Epithelial cell of prostate (primary cell): ENCODE results near the gene CAMSAP2.

Experiments used
- DNase-seq: peaks from one replicate; pipeline ENCODE4 v3.0.0-alpha.2; 2011; ENCODE audit warnings: low read depth, low spot score
- H3K27ac ChIP-seq: fragments of 450-650 bp; 2 replicates; pipeline ENCODE4 v1.5.1; 2017; ENCODE audit warnings: mild to moderate bottlenecking

CAMSAP2 gene, protein sequence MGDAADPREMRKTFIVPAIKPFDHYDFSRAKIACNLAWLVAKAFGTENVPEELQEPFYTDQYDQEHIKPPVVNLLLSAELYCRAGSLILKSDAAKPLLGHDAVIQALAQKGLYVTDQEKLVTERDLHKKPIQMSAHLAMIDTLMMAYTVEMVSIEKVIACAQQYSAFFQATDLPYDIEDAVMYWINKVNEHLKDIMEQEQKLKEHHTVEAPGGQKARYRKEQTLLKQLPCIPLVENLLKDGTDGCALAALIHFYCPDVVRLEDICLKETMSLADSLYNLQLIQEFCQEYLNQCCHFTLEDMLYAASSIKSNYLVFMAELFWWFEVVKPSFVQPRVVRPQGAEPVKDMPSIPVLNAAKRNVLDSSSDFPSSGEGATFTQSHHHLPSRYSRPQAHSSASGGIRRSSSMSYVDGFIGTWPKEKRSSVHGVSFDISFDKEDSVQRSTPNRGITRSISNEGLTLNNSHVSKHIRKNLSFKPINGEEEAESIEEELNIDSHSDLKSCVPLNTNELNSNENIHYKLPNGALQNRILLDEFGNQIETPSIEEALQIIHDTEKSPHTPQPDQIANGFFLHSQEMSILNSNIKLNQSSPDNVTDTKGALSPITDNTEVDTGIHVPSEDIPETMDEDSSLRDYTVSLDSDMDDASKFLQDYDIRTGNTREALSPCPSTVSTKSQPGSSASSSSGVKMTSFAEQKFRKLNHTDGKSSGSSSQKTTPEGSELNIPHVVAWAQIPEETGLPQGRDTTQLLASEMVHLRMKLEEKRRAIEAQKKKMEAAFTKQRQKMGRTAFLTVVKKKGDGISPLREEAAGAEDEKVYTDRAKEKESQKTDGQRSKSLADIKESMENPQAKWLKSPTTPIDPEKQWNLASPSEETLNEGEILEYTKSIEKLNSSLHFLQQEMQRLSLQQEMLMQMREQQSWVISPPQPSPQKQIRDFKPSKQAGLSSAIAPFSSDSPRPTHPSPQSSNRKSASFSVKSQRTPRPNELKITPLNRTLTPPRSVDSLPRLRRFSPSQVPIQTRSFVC (N-terminal part only)

DNA sequence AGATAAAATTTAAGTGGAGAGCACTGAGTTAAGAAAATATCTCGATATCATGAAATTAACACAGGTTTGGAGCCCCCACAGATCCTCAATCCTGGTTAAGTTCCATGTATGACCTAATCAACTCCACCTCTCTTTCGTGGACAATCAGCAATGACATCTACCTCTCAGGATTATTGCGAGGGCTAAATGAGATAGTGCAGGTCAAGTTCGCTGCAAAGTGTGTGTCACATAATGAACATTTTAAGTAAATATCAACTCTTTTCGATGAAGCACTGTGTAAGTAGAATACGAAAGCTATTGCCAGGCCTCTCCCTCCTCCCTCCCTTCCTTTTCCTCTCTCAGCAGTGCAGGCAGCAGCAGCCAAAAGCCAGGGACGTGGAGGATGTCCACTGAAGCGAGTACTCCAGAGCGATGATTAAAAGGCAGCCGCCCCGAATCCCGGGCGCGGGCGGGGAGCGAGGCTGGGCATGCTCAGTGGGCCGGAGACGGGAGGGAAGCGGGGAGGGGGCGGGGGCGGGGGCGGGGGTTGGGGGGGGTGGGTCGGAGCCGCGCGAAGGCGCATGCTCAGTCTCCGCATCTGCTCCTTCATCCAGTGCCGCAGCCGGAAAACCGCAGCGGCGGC lies at the start of gene CAMSAP2:
Gene CAMSAP2, plus strand, starts transcription at position 567 of the 622 bp plus-strand sequence. CDS start 935 bp downstream, outside the sequence.
- peak within 1 kb of the TSS; percentile 99 for H3K27ac ChIP-seq
- peak; percentile 27 for DNase-seq

DNA sequence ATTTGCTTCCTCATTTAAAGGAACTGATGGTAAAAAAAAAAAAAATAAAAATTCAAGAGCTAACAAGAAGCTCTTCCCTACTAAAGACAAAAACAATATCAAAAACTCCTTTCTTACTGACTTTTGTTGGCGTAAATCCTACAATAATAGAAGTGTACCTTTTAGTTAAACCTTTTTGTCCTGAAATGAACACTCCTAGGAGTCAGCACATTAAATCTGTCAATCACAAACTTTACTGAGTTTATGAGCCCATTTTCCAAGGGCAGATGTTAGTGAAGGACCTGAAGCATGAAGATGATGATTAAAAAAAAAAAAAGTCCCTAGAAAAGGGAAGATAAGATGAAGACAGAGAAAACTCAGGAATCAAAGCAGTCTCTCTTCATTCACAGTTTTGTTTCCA lies 46.4 kb upstream of the CAMSAP2 start:
- DNase-seq = no peak

DNA sequence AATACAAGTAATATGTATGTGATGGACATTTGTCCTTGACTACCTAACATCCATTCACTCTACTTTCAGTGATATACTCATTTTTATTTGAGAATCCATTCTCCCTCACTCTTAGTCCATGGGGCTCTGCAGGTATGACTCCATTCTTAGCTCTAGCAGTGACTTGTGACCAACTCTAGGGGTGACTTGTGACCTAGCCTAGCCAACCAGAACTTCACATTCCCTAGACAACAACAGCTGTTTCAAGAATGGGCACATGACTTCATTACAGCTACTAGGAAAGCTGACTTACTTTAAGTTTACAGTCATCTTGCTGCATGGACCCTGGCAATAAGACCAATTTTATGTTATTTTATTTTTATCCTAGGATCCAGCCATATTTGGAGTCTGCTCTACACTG lies 45.4 kb upstream of the CAMSAP2 start:
- H3K27ac ChIP-seq = no peak overlapping the region
- no peak for DNase-seq

More for the DNA sequence above, 46.4 kb upstream of the CAMSAP2 start:
- no peak overlapping the region for H3K27ac ChIP-seq

DNA sequence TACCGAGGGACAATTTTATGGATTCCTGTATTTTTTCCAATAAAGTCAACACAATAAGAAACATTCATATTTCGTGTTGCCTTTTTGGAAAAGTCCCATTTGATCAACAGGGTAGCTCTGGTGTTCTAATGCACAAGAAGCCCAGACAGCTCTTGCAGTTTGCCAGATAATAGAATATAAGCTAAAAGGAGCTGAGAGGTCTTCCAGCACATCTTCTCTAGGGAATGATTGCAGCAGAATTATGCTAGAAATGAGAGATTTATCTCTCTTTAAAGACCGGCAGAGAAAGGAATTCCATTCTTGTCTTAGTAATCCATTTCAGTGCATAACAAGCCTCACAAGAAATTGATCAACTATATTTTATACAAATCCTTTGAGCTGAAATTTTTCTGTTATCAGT lies 44.0 kb upstream of the CAMSAP2 start:
- no peak for DNase-seq
- no peak overlapping the region for H3K27ac ChIP-seq

DNA sequence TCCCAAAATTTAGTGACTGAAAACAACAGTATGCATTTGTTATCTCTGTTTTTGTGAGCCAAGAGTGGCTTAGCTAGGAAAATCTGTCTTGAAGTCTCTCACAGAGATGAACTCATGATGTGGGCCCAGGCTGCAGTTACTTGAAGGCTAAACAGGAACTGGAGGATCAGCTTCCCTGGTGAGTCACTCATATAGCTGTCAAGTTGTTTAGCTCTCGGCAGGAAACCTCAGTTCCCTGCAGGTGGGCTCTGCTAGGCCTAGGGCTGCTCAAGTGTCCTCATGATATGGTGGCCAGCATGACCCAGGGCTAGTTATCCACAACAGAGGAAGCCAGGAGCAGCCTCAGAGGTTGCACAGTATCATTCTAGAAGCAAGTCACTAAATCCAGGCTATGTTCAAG lies 38.8 kb upstream of the CAMSAP2 start:
- H3K27ac ChIP-seq = no peak overlapping the region
- no peak for DNase-seq

DNA sequence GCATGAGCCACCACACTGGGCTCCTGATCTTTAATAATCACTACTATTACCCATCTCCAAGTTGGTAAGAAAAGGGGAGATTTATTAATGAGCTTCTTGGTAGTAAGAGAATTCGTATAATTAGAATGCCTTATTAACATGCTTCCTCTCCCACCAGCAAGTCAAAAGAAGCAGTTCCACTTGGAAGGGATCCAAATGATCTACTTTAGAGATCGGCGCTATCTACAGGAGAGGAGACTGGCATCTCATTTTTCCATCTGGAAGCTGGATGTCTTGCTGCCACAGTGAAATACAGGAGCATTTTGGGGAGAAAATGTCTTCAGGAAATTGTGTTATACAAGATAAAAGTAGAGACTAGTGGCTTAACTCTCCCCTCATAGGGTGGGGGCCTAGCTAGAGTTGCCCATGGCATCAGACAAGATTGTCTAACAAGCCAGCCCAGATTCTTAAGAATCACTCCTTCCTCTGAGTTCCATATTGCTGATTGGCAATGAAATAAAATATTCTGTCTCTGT lies 33.6 kb upstream of the CAMSAP2 start:
- DNase-seq = no peak
- no peak overlapping the region for H3K27ac ChIP-seq

DNA sequence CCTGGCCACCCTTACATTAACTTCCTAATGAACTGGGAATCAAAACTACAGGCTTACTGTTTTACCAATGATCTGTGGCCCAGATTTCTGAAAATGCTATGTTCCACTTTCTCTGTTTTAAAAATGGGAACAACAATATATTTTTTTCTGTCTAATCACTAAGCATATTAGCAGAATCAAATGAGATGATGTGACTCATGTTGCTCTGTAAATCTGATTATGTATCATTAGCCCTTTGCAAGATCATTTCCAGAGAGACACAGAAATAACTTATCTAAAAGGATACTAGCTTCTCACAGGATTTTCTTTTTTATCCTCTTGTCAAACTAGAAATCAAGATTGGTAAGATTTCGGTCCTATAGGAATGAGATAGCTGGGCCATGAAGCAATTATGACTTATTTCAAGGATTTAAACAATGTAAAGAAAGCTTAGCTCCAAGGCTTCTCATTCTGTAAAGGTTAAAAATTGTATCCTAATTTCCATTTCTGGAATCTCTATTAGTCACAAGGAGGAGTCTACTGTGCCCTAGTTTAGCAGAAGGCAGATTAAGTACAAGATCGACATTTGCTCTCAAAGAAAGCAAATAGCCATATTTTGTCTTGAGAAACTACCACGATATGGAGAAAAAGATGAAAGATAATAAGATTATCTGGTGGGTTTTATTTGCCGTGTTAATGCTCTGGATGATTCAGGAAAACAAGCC lies 32.4 kb upstream of the CAMSAP2 start:
- H3K27ac ChIP-seq = no peak overlapping the region
- DNase-seq = no peak

DNA sequence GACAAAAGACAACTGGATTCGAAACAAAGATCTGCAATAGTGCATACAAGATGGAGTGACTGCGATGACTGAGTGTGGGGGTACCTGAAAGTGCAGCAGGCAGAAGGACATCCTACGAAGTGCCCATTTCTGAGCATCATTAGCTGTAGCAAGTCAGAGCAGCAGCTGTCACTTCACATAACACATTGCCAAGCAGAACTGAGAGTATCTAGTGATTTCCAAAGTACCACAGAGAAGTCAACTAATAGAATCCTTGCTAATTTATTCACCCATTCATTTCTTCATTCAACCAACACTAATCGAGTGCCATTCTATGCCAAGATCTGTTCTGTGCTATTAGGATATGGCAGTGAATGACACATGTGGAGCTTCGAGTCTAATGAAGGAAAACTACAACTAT lies 31.6 kb upstream of the CAMSAP2 start:
- H3K27ac ChIP-seq = no peak overlapping the region
- no peak for DNase-seq

DNA sequence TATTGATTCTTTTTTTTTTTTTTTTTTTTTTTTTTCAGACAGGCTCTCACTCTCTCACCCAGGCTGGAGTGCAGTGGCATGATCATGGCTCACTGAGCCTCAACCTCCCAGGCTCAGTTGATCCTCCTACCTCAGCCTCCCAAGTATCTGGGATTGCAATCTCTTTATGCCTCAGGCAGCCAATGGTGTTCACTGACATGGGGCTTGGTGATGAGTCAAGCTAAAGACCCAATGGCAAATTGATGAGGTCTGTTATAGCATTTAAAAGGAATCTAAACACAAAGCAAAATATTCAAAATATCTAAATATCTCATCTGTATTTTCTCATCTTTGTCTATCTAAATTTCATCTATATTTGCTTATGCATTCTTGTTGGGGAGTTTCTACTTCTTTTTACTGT lies 30.5 kb upstream of the CAMSAP2 start:
- H3K27ac ChIP-seq = no peak overlapping the region
- DNase-seq = no peak

DNA sequence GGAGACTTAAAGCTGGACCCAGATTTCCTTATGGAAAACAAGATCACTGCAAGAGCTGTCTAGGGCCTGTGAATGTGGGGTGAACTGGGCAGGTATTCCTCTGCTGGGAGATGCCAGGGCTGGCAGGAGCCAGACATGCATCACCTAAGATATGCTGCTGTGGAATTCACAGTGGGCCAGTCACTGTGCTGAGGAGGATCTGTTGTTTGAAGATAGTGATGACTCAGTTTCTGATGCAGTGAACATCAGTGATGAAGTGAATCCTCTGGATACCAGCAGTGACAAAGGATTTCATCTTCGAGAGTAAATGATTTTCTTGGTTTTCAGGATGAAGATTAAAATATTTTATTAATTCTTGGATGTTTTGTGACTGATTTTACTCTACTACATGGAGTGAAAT lies 29.9 kb upstream of the CAMSAP2 start:
- H3K27ac ChIP-seq = peak overlapping the region; percentile 8
- DNase-seq = no peak

DNA sequence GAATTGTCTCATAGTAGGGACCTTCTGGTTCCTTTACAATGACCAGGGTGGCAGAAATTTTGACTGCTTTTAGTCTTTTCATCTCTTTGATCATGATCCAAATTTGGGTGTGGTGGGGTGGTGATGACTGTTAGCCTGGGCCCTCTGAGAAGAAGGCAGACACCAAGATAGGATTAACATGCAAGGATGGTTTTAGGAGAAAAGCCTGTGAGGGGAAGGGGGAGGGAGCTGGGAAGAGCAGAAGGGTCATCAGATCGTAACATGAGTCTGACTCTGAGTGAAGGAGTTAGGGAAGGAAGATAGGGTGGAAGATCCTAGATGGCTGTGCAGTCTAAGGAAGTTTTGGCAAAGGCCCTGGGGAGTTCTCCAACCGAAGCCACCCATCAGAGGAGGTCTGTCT lies 28.5 kb upstream of the CAMSAP2 start:
- H3K27ac ChIP-seq = no peak overlapping the region
- no peak for DNase-seq

DNA sequence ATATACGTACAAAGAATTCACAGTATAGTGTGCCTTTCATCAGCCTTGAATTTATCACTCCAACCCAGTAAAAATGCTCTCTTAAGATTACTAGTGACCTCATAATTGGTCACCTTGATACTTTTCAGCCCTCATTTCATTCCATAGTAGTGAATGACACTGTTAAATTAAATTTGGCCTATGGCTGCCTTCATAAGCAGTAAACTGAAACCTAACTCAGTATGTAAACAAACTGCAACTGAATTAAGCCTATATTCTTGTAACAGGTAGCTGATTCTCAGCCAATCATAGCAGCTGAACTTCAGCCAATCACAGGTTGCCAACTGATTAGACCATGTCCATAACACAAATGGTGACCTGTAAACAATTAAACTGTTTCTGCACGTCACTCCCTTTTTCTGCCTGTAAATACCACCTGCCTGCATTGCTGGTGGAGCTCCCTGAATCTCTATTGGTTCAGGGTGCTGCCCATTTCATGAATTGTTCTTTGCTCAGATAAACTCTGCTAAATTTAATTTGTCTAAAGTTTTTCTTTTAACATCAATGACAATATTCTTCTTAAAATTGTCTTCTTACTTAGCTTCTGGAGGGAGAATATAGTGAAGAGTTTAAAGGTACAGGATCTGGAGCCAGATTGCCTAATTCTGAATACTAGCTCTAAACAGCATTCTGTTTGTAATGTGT lies 24.0 kb upstream of the CAMSAP2 start:
- DNase-seq = no peak
- H3K27ac ChIP-seq = peak overlapping the region; percentile 2

DNA sequence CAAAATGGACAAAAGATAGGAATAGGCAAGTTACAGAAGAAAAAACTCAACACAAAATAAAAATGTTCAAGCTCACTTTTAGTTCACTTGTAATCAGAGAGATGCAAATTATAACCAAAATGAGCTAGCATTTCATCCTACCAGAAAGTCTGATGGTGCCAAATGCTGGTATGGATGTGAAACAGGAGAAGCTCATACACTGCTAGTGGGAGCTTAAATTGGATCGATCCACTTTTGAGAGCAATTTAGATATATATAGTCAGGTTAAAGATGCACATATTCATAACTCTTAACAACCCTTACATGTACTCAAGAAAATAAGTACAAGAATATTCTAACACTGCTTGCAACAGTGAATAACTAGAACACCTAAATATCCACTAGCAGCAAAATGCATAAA lies 18.5 kb upstream of the CAMSAP2 start:
- no peak overlapping the region for H3K27ac ChIP-seq
- DNase-seq = no peak

DNA sequence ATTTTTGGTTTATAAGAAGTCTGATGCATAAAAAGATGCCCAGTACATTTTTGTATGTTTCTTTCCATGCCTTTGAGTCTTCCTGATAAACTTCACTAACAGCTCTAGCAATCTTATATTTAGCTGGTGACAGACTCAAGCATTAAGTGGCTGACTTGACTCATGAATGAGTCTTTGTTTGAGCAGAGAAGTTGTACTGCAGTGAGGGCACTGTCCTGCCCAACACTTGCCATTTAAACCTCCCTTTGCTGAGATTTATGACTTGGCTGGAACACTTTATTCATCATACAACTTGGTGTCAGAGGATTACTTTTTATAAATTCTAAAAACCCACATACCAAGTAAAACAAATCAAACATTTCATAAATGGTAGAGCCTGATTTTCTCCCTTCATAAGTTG lies 14.6 kb upstream of the CAMSAP2 start:
- H3K27ac ChIP-seq = peak overlapping the region; percentile 20
- DNase-seq = peak; percentile 41

DNA sequence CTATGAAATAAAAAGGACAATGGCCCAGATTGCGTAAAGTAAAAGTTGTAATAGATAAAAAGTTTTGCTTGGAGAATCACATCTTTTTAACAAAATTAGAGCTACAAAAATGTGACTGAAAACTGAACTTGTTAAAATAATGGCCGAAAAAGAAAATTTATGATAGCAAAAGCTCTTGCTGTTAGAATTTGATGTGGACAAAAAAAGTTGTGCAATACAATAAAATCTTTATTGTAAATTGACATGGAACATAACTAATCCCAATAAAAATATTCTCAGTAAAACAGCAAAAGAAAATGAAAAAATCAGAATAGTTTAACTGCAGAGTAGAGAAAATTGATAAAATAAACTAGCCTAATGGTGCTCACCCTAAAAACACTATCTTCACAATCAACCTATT lies 11.4 kb upstream of the CAMSAP2 start:
- no peak overlapping the region for H3K27ac ChIP-seq
- no peak for DNase-seq

DNA sequence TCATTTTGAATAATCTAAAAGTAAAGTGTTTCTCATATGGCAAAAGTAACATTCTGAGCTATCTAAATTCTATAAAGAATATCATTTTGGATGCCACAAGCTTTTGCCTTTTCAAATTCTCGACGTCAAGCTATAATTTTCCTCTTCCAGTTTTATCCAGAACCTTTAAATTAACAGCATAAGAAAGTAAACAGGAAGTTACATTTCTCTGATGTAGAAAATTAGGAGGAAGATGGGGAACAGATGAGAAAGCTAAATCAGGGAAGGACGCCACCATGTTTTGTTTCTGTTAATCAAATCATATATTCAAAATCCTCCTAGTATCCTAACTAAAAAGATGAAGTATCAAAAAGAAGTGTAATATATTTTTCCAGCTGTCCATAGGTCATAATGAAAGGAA lies 8.8 kb upstream of the CAMSAP2 start:
- no peak for DNase-seq
- no peak overlapping the region for H3K27ac ChIP-seq

DNA sequence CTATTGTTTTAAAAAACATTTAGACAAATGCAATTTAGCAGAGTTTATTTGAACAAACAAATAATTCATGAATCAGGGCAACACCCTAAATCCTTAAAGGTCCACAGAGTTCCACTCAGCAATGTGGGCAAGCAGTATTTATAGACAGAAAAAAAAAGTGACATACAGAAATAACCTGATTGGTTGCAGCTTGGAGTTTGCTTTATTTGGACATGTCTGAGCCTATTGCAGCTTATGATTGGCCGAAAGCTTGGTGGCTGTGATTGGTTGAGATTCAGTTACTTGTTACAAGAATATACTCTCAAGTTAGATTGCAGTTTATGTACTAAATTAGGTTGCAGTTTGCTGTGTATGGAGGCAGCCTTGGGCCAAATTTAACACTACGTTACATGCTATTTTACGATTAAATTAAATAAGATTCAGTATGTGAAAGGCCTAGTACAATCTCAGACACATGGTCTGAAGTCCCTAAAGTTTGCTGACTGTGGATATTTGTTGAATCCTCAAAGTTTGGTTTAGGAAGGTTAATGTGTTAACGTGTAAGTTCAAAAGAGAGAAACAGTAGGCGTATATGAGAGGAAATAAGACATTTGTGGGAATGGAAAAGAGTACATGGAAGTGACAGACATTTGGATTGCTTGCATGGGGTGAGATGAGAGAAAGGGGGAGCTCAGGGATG lies 6.9 kb upstream of the CAMSAP2 start:
- no peak for DNase-seq
- no peak overlapping the region for H3K27ac ChIP-seq

DNA sequence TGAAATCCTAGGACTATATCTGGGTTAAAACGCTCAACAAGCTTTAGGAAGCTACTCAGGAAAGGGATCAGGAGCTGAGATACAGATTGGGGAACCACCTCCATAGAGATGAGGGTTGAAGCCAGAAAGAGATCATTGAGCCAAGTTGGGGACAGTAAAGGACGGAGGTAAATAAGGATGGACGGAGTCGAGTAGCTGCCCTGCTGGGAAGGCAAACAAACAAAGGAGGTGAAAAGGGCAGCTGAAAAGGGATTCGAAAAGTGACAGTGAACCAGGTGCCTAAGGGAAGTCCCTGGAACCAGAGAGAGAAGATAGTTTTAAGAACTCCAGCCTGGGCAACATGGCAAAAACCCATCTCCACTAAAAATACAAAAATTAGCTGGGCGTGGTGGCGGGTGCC lies 6.3 kb upstream of the CAMSAP2 start:
- H3K27ac ChIP-seq = no peak overlapping the region
- DNase-seq = no peak

DNA sequence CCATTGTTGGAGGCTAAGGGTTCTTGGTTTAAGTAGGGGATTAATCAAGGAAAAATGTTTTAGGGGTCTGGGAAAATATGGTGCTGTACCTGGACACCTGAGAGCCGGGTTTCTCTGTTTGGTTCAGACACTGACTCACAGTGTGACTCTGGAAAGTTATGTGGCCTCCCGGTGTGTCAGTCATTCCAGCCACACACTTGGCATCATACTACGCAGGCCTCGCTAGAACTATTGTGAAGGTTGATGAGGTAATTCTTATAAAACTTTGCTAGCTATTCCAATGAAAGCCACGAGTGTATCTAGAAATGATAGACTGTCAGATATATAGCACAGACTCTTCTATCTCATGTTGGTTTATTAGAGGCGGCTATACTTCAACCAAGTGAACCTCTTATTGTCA lies 4.8 kb upstream of the CAMSAP2 start:
- peak overlapping the region; percentile 45 for H3K27ac ChIP-seq
- DNase-seq = peak; percentile 55
